CMK (cell line): ENCODE data around the gene PA2G4.
"Not testable (repeated sequence)": the region's sequence is repeated elsewhere in the genome, so short reads cannot be mapped to it uniquely, and the experiment has no call there.

Experiments
- DNase-seq: peaks from one replicate; pipeline ENCODE4 v3.0.0-alpha.2; 2010; ENCODE audit warnings: low read depth

The PA2G4 gene

DNA sequence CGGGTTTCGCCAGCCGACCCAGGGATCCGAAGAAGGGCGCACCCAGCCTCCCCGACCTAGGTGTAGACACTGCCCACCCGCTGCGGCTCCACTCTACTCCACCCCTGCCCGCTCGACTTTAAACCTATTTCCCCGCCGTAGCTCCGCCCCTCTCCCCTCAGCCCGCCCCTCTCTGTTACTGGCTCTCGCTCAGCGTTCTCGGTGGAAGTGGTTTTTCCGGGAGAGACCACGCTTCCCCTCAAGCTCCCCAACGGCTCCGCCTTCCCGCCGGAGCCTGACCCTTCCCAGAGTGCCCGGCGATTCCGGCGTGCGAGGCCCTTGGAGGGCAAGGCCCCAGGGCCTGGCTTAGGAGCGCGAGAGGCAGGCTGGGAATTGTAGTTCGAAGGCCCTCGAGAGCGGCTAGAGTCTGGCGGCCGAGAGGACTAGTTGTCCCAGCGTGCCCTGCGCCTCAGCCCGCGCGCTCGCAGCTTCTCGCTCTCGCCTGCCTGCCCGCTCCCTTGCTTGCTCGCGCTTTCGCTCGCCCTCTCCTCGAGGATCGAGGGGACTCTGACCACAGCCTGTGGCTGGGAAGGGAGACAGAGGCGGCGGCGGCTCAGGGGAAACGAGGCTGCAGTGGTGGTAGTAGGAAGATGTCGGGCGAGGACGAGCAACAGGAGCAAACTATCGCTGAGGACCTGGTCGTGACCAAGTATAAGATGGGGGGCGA, at the start of gene PA2G4:
Gene PA2G4, plus strand, starts transcription at position 451 of the 706 bp plus-strand sequence. Its CDS starts 179 bp downstream, at position 630.
- DNase-seq, result peak; percentile 95

GRCh38 chr12:56059964-56060363, 44.4 kb upstream of the PA2G4 start:
- DNase-seq, result not testable (repeated sequence)

DNA sequence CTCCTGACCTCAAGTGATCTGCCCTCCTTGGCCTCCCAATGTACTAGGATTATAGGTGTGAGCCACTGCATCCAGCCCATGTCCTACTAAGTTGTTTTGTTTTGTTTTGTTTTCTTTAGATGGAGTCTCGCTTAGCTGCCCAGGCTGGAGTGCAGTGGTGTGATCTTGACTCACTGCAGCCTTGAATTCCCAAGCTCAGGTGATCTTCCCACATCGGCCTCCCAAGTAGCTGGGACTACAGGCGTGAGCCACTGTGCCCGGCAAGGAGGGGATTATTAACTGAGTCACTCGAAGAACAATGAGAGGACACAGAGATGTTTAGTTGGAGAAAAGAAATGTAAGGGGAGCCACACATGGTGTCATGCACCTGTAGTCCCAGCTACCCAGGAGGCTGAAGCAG, 42.4 kb upstream of the PA2G4 start:
- no peak for DNase-seq

DNA sequence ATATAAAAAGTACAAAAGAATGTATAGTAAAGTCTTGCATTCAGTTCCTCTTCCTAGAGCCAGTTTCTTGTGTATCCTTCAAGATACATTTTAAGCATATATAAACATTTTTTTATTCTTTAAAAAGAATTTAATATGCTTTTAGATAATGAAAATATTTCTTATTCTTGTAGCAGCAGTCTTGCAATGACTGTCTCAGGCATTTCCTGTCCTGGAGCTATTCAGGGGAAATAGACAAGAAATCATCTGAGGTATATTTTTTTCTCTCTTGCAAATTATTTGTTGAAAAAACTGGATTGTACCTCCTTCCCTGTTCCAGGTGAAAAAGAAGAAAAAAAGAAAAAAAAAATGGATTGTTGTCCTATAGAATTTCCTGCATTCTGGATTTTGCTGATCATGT, 41.4 kb upstream of the PA2G4 start:
- DNase-seq, result no peak

DNA sequence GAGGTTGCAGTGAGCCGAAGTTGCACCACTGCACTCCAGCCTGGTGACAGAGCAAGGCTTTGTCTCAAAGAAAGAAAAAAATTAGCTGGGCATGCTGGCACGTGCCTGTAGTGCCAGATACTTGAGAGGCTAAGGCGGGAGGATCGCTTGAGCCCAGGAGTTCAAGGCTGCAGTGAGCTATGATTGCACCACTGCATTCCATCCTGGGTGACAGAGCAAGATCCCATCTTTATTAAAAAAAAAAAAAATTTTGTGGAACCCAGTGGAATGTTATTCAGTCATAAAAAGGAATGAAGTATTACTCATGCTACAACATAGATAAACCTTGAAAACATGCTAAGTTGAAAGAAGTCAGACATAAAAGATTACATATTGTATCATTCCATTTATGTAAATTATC, 32.7 kb upstream of the PA2G4 start:
- no peak for DNase-seq

- no peak for DNase-seq
These were observed 30.0 kb upstream of the PA2G4 start for GRCh38 chr12:56074396-56074795.

DNA sequence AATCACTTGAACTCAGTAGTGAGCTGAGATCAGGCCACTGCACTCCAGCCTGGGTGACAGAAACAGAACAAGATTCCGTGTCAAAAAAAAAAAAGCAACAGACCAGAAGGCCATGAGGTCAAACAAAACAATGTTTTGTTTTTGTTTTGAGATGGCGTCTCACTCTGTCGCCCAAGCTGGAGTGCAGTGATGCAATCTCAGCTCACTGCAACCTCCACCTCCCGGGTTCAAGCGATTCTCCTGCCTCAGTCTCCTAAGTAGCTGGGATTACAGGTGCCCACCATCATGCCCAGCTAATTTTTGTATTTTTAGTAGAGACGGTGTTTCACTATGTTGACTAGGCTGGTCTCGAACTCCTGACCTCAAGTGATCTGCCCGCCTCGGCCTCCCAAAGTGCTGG, 26.4 kb upstream of the PA2G4 start:
- not testable (repeated sequence) for DNase-seq

- no peak for DNase-seq
These were observed 25.9 kb upstream of the PA2G4 start for GRCh38 chr12:56078427-56078826.

- peak; percentile 36 for DNase-seq
These were observed 25.2 kb upstream of the PA2G4 start for GRCh38 chr12:56078931-56079722.

DNA sequence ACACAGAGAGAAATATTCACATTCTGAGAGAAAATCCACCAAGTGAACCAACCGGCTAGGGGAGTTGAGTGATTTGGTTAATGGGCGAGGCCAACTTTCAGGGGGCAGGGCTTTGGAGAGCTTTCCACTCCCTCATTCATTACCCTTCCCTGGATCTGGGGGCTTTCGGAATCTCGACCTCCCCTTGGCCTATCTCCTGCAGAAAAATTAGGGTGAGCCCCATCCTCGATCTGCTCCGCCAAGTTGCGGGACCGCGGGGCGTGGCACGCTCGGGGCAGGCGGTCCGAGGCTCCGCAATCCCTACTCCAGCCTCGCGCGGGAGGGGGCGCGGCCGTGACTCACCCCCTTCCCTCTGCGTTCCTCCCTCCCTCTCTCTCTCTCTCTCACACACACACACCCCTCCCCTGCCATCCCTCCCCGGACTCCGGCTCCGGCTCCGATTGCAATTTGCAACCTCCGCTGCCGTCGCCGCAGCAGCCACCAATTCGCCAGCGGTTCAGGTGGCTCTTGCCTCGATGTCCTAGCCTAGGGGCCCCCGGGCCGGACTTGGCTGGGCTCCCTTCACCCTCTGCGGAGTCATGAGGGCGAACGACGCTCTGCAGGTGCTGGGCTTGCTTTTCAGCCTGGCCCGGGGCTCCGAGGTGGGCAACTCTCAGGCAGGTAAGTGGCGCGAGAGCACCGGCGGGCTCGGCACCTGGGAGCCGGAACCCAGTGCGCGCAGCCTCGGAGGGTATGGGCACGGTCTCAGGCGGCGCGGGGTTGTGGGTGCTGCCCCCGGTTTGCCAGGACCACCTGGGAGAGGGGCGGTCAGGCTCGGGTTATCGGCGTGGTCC, 24.4 kb upstream of the PA2G4 start, which contains the start of gene ERBB3:
Gene ERBB3, plus strand, starts transcription at position 443 of the 833 bp plus-strand sequence. Its CDS starts 136 bp downstream, at position 579.
- DNase-seq, result no peak

GRCh38 chr12:56080556-56081138, 23.7 kb upstream of the PA2G4 start:
- DNase-seq, result no peak

DNA sequence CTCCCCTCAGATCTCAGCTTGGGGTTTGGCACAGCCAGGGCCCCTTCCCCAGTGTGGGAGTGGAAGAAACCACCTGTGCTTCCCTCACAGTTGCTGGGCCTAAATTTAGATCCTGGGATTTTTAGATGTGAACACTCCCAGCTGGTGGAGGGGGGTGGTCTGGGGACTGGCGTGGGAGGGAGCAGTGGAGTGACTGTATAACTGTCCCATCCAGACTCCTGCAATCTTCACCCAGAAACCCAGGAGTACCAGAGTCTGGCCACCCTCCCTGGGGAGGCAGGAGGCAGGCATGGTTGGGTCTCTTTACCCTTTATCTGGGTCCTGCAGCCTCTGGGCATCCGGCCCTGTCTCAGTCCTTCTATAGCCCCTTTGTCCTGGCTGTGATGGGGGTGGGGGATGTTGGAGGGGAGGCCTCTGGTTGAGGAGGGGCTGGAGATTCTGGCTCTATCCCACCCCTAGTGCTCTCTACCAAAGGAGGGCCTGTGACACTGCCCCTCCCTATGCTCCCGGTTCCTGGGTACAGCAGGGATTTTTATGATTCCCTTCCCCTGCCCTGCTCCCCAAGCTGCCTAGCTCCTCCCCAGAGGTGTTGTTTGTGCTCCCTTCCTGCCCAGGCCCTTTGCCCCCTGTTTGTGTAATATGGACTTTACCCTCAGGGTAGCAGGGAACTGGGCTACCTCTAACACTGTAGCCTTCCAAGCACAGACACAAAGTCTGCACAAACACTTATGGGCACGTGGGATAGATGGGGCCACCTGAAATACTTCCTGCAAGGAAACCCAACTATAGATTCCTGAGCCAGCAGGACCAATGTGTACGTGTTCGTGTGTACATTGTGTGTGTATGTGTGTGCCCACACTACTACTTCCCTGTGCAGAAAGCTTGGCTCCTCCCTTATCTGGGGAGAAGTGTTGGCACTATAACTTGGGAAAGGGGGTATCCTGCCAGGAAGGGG, 22.7 kb upstream of the PA2G4 start:
- DNase-seq, result no peak

GRCh38 chr12:56082382-56082781, 22.0 kb upstream of the PA2G4 start:
- no peak for DNase-seq

GRCh38 chr12:56082967-56083366, 21.4 kb upstream of the PA2G4 start:
- no peak for DNase-seq

- no peak for DNase-seq
These were observed 19.3 kb upstream of the PA2G4 start for GRCh38 chr12:56084958-56085543.

DNA sequence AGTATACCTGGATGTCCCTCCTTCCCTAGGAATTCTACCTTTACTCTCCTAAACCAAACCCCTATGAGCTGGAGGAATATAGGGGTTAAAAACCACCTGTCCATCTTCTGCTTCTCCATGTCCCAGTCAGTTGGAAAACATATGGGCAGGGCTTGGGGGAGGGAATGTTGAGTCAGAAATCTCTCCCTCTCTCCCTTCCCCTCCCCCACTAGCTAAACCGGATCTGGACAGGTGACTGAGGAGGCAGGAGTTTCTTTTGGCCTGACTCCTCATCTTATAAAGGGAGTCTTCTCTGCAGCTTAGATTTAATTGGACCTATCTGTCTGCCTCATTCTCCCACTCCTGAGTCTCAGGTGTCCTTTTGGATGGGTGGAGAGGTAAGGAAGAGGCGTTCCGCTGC, 18.3 kb upstream of the PA2G4 start:
- DNase-seq, result no peak

- DNase-seq, result no peak
These were observed 17.8 kb upstream of the PA2G4 start for GRCh38 chr12:56086608-56087007.

GRCh38 chr12:56087220-56087619, 17.1 kb upstream of the PA2G4 start:
- DNase-seq, result no peak

- no peak for DNase-seq
These were observed 6.6 kb upstream of the PA2G4 start for GRCh38 chr12:56097738-56098137.

DNA sequence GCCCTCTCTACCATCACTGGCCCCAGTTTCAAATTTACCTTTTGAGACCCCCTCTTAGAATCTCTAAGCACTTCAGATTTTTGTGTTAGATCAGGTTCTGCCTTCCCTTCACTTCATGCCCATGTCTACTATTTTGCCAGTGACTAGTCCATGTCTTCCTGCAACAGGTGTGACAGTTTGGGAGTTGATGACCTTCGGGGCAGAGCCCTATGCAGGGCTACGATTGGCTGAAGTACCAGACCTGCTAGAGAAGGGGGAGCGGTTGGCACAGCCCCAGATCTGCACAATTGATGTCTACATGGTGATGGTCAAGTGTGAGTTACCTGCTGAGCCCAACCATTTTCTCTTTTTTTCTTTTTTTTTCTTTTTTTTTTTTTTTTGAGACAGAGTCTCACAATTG, 5.8 kb upstream of the PA2G4 start:
- DNase-seq, result no peak

DNA sequence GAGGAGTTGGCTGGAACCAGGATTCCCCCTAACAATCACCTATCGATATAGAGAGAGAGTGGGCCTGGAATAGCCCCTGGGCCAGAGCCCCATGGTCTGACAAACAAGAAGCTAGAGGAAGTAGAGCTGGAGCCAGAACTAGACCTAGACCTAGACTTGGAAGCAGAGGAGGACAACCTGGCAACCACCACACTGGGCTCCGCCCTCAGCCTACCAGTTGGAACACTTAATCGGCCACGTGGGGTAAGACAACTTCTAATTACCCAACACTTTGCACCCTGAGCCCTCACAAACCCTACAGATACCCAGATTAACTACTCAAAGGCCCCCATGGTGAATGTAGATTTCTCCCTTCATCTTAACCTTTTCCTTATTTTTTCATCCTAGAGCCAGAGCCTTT, 4.6 kb upstream of the PA2G4 start:
- DNase-seq, result no peak
